Cortex of kidney (tissue), 1 donor: ENCODE measurements around the gene NFX1.

Experiments
- DNase-seq: peaks from one replicate; lab custom pipeline; 2025; lab: John Stamatoyannopoulos, UW

The NFX1 gene

DNA sequence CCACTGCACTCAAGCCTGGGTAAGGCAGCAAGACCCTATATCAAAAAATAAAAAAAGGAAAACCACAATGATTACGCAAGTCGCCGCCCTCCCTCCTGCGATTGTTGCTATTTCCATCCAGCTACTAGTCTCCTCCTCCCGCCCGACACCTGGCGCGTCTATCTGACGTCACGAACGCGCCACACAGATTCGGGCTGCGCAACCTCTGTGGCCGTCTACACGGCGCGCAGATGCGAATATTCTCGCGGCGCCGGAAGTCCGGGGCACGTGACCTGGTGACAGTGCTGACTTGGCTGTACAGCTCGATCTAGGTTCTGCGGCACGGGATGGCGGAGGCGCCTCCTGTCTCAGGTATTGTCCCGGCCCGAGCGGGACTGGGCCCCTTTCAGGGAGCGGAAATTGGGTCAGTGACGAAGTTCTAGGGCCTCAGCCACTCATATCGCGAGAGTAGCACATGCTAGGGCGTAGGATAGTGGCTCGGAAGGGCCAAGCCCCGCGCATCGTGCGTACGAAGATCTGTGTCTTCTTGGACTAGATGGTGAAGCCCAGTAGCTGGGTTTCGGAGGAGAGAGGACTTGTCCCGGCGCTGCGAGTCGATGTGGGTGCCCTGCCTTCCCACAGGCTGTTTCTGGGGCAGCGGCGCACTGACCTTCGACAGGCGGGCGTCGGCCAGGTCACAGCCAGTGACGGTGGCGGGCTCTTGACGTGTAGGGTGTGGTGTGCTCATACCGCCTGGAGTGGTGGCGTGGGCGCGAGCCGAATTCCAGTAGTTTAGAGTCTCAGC is at the start of gene NFX1:
Gene NFX1 (plus strand): TSS at position 270 of the 784 bp plus-strand sequence. CDS start 57 bp downstream, at position 327.
- peak; percentile 78 for DNase-seq

DNA sequence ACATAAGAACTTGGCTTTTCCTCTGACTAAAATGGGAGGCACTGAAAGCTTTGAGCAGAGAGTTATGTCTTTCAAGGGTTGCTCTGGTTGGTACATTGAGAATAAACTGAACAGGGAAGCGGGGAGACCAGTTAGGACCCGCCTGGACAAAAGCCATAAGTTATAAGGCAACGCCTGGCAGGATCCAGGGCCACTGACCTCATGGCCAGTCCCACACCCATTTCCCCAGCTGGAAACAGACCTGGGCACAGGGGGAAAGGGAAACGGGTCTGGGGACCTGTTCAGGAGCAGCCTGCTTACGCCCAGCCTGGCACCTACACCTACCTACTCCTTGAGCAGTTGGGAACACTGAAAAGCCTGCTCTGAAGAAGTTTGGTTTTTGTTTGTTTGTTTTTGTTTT is 49.0 kb upstream of the NFX1 start:
- DNase-seq = no peak

DNA sequence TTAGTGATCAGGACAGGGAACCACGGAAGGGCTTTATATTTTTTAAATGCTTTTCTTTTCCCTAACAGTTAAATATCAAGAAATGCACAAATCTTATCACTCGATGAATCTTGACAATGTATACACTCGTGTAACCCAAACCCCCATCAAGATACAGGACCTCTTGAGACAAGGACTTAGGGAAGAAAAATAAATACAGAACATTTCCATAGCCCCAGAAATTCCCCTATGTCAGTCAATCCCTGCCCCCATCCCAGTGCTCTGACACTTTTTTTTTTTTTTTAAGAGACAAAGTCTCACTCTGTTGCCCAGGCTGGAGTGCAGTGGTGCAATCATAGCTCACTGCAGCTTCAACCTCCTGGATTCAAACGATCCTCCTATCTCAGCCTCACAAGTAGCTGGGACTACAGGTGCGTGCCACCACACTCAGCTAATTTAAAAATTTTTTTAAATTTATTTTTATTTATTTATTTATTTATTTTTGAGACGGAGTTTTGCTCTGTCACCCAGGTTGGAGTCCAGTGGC is 47.6 kb upstream of the NFX1 start:
- DNase-seq = no peak

DNA sequence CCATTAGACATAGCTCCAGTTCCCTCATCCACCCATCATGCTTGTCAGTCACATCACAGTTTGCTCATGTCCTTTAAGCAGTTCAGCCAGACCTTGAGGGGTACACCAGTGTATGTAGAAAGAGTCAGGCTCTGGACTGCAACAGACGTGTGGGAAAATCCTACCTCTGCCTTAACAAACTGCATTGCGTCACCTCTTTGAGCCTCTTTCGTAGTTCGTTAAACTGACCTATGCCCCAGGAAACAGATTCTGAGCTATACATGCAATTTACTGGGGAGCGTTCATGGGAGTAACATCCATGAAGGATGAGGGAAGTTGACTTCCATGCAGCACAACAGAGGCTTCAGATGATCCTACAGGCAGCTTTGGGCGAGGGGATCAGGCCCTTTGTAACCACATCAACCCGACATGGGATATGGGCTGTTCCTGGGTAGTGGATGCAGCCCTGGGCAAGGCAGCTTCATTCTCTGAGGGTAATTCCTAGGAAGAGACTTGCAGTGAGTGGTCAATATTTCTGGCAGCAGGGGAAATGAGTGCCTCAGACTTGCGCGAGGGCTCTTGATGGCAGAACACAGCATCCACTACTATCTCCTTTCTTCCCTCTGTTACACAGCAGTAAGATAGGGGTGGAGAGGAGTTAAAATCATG is 46.1 kb upstream of the NFX1 start:
- DNase-seq = no peak

DNA sequence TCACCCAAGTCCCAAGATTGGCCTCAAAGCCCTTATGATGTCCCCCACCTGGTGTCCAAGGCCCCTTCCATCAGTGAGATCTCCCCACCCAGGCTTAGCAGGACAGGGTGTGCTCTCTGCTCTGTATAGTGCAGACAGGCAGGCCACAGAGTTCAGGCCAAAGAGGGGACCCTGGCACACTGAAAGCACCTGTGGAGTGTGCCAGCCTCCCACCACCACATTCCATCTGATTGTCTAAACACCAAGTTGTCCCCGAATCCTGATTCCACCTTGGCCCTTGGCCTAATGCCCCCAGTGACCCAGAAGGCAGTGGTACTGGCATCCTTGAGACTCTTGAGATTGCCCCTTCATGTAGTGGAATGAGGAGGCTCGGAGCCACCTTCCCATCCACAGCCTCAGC is 45.0 kb upstream of the NFX1 start:
- DNase-seq = no peak

DNA sequence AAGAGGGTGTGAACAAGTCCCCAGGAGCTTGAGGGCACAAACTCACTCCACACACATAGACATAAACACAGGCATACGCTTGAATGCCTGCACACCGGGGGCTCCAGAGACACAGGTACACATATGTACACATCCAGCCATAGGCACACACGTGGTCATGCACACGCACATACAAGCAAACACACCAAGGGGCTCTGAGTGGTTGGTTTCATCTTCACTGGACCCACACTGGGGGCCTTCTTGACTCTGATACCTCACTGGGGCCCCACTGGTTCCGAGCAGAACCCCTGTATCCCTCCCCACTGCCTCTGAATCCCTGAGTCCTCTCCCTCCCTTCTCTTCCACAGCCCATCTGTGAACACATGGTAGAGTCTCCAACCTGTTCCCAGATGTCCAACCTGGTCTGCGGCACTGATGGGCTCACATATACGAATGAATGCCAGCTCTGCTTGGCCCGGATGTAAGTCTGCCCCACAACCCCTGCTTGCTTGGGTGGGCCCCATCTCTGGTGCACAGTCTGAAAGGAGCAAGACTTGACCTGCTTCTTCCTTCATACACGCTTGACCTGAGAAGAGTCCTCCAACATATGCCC is 44.0 kb upstream of the NFX1 start:
- DNase-seq = no peak

DNA sequence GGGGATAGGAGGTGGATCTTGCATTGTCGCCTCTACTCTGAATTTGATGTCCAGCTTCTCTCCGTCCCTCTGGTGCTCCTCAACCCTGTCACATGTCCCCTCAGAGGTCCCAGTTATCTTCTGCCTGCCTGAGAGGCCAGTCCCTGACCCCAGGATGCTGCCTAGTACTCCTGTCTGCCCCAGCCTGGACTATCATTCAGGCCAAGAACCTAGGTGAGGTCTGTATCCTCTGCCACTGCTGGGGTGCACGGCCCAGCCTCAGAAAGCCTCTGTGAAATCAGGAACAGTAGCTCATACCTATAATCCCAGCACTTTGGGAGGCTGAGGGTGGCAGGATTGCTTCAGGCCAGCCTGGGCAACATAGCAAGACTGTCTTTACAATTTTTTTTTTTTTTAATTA is 41.7 kb upstream of the NFX1 start:
- no peak for DNase-seq

DNA sequence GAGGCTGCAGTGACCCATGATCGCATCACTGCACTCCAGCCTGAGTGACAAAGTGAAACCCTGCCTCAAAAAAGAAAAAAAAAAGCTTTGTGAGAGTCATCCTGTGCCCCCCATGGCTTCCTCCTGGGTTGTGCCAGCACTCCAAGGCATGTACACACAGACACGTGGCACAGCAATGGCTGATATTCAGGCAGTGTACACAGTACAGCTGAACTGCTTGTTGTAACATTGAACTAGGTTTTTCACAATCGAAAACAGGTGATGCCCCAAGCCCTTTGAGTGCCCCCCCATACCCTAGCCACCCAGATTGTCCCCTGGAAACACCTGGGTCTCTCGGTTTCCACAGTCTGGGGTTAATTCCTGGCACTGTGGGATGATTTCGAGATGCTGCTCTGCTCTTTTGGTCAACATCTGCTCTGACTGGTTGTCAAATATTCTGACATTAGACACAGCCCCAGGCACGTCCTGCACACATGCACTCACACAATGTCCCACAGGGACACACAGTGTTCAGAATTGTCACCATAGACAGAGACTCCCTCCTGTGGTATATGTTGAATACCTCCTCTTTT is 41.1 kb upstream of the NFX1 start:
- DNase-seq = no peak

DNA sequence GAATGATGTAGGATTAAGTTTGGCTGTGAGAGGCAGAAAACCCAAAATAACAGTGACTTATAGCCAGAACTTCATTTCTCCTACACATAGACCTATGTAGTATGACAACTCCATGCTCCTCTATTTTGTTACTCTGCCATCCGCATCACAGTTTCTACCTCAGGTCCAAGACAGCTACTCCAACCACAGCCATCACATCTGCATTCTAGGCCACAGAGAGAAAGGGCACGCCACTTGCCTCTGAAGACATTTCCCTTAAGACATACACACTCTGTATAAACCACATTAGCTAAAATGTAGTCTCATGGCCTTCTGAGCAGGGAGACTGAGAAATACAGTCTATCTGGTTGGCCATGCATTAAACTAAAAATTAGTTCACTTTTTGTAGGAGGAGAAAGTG is 40.3 kb upstream of the NFX1 start:
- DNase-seq = no peak

DNA sequence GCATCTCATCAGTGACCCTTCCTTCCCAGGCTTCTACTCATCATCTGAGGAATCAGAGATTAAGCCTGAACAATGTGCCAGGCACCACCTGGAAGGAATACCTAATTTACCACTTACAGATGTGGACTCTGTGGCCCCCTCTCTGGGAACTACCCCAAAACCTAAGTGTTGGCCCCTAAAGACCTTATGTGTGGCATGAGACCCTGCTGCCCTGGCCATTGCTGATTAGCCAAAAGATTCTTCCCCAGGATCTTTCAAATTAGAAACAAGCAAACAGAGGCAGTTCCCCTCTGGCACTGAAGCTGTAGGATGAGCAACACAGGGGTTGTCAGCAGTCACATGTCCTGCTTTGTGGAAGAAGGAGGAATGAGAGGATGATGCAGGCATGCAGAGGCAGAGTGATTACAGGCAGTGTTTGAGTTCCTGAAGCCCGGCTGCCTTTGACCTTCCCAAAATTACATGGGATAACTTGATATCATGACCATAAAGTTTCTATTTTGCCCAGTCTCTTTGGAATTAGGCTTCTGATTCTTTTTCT is 39.8 kb upstream of the NFX1 start:
- no peak for DNase-seq

DNA sequence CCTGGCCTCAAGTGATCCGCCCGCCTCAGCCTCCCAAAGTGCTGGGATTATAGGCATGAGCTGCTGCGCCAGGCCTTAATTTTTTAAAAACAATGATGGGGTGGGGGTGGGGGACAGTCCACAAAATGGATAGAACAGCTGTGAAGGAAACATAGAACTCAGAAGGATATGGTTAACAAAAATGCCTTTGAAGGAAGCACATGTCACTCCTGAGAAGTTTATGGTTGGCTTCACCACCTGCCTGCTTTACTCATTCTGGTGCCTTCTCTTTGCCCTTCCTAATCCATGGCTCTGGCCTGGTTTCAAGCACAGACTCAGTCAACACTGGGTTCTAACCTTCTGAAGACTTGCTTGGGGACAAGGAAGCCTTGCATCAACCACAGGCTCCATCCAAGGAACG is 36.1 kb upstream of the NFX1 start:
- DNase-seq = no peak

DNA sequence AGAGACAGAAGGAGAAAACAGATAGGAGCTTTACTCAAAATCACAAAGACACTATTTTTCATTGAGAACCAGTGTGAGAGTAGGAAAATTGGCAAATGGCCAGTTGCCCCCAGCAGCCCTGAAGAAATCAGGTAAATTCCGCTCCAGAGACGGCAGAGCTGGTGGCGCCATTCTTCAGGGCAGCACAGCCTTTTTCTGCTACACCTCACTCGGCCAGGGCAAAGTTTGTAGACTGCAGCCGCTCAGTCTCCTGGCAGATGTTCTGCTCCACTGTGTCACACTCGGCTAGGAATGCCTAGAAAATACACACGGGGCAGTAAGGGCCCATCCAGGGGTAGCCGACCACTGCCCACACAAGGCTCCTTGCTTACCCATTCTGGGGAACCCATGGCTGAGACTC is 35.3 kb upstream of the NFX1 start:
- DNase-seq = no peak

DNA sequence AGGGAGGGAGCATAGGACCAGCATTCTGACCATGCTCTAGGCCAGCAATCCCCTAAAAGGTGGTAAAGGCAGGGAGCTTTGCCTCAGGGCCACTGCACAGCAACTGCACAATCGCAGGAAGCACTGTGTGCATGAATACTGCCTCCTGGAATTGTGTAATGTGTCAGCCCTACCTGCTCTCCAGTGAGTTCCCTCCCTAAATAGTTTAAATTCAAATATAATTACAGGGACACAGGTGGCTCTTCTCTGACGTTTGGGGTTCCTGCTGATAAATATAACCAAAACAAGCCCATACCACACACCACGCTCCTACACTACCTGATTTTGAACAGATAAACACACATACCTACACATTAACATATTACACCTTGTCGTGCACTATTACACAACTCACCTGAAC is 34.8 kb upstream of the NFX1 start:
- no peak for DNase-seq

DNA sequence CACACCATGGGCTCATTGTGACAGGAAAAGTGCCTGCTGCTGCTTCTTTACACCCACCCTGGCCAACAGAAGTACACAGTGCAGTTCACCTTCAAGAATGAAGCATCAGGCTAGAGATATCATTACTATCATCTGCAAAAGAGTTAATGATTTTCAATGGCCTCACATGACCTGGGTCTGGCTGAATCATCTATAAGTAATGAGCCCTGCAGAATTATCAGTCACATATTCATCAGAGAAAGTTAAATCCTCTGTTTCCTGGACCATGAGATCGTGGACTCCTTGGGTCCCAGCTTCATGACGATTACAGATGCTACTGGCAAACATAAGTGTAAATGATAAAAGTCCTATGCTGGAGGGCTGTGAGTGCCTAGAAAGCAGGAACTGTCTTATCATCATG is 34.1 kb upstream of the NFX1 start:
- no peak for DNase-seq

DNA sequence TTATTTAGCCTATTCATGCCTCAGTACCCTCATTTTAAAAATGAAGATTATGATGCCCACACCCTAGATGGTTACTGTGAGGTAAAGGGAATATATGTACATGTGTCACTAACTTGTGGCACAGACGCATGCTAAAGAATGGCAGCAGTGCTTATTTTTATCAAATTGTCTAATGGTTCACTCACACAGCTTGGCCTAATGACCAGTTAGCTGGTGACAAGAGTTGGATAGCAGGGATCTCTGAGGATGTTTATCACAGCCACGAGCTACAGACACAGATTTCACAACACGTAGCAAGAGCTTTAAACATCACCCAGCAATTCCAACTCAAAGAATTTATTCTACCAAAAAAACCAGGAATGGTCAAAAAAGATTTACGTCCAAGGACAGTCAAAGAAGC is 33.0 kb upstream of the NFX1 start:
- no peak for DNase-seq

DNA sequence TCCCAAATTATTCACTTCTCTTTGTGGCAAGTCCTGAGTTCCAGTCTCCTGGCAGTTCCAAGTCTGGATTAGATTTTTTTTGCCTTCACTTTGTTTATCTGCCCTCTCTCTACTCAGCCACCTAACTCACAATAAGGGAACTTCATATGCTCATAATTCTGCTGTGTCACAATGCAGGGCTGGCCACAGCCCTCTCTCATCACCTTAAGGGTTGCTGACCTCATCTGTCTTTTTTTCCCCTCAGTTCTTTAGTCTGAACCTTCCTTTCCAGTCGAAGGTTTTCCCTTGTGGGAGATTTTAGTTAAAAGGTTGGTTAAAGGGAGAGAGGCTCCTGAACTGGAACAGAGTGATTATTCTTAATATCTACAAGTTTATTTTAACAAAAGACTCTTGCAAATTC is 29.9 kb upstream of the NFX1 start:
- DNase-seq = no peak

DNA sequence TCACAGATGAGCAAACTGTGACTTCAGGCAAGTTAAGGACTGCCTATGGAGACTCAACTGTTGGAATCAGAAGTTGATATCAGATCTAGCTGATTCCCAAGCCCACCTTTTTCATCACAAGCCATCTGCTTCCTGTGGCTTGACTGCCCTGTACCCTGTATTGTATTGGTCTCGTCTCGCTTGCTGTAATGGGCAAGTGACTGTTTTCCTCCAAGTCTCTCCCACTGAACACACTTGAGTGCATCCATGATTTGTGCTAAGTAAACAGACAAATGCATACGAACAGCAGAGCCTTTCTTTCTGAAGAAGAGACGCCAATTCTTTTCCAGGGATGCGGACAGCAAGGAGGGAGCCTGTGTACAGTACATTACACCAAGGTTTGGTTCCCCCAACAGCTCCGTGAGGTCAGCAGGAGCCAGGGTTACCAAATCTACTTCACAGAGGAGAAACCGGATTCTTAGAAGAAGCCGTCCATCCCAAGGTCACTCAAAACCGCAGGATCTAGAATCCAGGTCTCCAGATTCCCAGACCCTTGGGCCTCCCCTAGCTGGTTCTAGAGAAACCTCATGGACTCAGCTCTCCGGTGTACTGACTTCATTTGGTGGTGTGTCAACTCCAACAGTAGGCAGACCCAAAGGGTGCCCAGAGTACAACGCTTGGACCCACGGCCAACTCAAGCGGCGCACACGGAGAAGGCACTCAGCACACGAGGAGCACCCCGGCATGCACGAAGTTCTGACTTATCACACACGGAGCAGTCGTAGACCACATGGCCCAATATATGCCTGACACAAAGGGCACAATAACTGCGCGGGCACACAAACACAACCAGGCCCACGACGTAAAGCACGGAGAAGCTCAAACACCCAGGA is 26.9 kb upstream of the NFX1 start:
- DNase-seq = no peak

DNA sequence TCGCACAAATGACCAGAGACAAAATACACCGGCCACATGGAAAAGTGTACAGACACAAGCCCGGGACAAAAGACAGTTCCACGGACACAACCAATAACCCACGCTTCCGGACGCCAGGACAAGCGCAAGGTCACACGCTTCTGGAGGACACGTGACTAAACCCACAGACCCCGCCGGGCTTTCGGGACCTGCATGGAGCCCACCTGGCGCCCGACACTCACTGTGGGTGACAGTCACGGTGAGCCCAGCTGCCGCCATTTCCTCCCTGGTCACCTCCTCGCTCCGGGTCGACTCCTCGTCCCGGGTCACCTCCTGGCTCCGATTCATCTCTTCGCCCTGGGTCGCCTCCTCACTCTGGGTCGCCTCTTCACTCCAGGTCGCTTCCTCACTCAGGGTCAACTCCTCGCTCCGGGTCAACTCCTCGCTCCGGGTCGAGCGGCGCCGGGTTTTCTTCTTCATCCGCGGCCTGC is 26.3 kb upstream of the NFX1 start:
- no peak for DNase-seq

DNA sequence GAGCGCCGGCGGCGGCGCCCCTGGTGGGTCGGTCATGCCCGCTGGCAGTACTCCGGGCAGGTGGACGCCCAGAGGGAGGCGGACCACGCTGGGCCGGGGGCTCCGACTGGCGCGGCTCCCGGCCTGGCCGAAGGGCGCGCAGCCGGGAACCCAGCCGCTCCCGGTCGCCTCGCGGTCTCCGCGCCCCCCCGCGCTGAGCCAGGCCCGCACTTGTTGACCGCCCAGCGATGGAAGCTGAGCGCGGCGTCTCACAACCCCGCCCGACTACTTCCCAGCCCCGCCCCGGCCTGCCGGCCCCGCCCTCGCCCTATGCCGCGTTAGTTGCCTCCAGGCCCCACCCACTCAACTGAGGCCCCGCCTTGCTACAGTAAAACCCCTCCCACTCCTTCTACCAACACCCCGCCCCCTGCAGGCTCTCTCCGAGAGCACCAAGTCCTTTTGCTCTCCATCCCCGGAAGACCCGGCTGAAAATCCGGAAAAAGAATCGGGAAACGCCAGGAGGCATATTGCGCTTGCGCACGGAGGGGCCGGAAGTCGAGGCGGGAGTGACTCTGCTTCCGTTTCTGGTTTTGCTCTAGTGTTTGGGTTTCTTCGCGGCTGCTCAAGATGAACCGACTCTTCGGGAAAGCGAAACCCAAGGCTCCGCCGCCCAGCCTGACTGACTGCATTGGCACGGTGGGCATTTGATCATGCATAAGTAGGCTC is 25.7 kb upstream of the NFX1 start, which contains the start of the genes BAG1 and CHMP5:
Gene BAG1 (minus strand): TSS at position 236 of the 705 bp plus-strand sequence.
Gene CHMP5 (plus strand): TSS at position 577 of the 705 bp plus-strand sequence. CDS start 30 bp downstream, at position 607.
- DNase-seq = peak; percentile 36

DNA sequence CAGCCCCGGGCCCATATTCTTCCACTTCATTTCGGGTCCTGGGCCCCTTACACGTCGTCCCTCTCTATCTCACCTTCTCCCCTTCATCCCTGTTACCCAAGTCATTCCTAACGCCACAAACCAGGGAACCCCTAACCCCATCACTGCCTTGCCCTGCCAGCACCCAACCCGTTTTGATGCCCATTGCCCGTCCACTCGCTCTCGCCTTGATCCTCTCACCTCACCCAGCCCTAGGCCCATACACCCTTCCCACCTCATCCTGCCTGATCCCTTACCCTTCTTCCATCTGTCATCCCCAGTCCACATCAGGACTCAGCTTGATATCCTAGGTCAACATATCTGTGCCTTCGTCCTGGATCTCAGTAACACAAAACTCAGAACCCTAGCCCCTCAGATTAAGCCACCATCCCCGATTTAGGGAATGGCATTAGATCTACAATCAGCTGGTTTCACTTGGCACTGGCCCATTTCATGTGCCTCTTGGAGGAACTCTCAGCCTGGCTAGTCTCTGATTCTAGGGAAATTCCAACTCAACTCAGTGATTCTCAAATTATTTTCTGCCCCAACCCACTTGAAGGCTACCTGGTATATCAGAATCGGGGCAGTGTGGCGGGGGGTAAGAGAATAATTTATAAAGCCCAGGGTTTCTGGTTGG is 25.0 kb upstream of the NFX1 start:
- no peak for DNase-seq
